K562 (cell line): Measurements from ENCODE around the gene NR4A2. TPM values are rescaled to one million over a fixed set of nuclear protein-coding genes. Genes with fewer than 3 reads are reported as not detected.

Experiments
- BMI1 ChIP-seq: fragments of 150-350 bp; IDR thresholded peaks from 2 replicates; pipeline ENCODE4 v1.6.1; 2014; ENCODE audit warnings: low read length
- DPF2 ChIP-seq: fragments of 450-650 bp; IDR thresholded peaks from 2 replicates; pipeline ENCODE4 v1.6.1; 2016
- E2F5 ChIP-seq: sonication (generic); formaldehyde crosslinking; IDR thresholded peaks from 2 replicates; pipeline ENCODE4 v1.8.0; 2022; ENCODE audit warnings: mild to moderate bottlenecking, missing genetic modification reagents
- FOXJ2 ChIP-seq: fragments of 200-800 bp; sonication (Bioruptor generic); IDR thresholded peaks from 2 replicates; pipeline ENCODE4 v1.6.1; 2016; ENCODE audit warnings: missing genetic modification characterization, missing compliant biosample characterization
- HINFP ChIP-seq: fragments of 450-650 bp; conservative IDR thresholded peaks from 2 replicates; pipeline ENCODE4 v1.6.1; 2016; ENCODE audit warnings: missing genetic modification characterization, low read depth, mild to moderate bottlenecking, control low read depth, missing compliant biosample characterization
- JUNB ChIP-seq: fragments of 450-650 bp; formaldehyde crosslinking; conservative IDR thresholded peaks from 2 replicates; pipeline ENCODE4 v1.4.0; 2020; ENCODE audit warnings: mild to moderate bottlenecking
- NFATC3 ChIP-seq: fragments of 450-650 bp; IDR thresholded peaks from 2 replicates; pipeline ENCODE4 v1.6.1; 2017; ENCODE audit warnings: mild to moderate bottlenecking
- POLR2AphosphoS2 ChIP-seq: IDR thresholded peaks from 2 replicates; pipeline ENCODE4 v1.6.1; 2012; ENCODE audit warnings: low read length, improper control_type of control experiment
- RBM34 ChIP-seq: fragments of 200-400 bp; formaldehyde crosslinking; IDR thresholded peaks from 2 replicates; pipeline ENCODE4 v1.6.1; 2018; ENCODE audit warnings: low read length, borderline replicate concordance; ENCODE audit not compliant: insufficient read depth
- SRSF1 ChIP-seq: fragments of 200-400 bp; formaldehyde crosslinking; IDR thresholded peaks from 2 replicates; pipeline ENCODE4 v1.6.1; 2017; ENCODE audit warnings: mild to moderate bottlenecking, low read depth, low read length, moderate library complexity
- SRSF7 ChIP-seq: fragments of 200-400 bp; formaldehyde crosslinking; optimal IDR thresholded peaks from 2 replicates; pipeline ENCODE3; 2017; ENCODE audit warnings: mild to moderate bottlenecking, low read depth, low read length
- TBL1XR1 ChIP-seq, 2 experiments: IDR thresholded peaks; 2 replicates each; pipeline ENCODE4 v1.6.1; 2012; ENCODE audit warnings: improper control_type of control experiment in 2 of 2, low read length in 2 of 2, mild to moderate bottlenecking in 1 of 2
- THRB ChIP-seq: fragments of 450-650 bp; formaldehyde crosslinking; conservative IDR thresholded peaks from 2 replicates; pipeline ENCODE4 v1.4.0; 2022; ENCODE audit warnings: mild to moderate bottlenecking, missing genetic modification characterization
- ZBTB7A ChIP-seq: IDR thresholded peaks from 2 replicates; pipeline ENCODE4 v1.6.1; 2011; ENCODE audit warnings: low read depth, mild to moderate bottlenecking, low read length, moderate library complexity, borderline replicate concordance; ENCODE audit not compliant: control insufficient read depth
- ZNF12 ChIP-seq: sonication (generic); formaldehyde crosslinking; IDR thresholded peaks from 2 replicates; pipeline ENCODE4 v1.4.0; 2020; ENCODE audit warnings: mild to moderate bottlenecking, missing genetic modification reagents
- ZNF124 ChIP-seq: sonication (generic); formaldehyde crosslinking; IDR thresholded peaks from 2 replicates; pipeline ENCODE4 v1.8.1; 2022; ENCODE audit warnings: missing genetic modification reagents
- ZNF511 ChIP-seq: sonication (generic); formaldehyde crosslinking; IDR thresholded peaks from 2 replicates; pipeline ENCODE4 v1.8.0; 2022; ENCODE audit warnings: mild to moderate bottlenecking, missing genetic modification reagents
- ZNF778 ChIP-seq: fragments of 450-650 bp; formaldehyde crosslinking; IDR thresholded peaks from 2 replicates; pipeline ENCODE4 v1.4.0; 2020; ENCODE audit warnings: mild to moderate bottlenecking, moderate library complexity
- polyA plus RNA-seq, 8 experiments: library from polyadenylated mRNA; depleted of rRNA in 4 of 8; stranded (reverse) in 5 of 8; unstranded in 3 of 8; fragments of >200 nt; fragmentation: Nextera tagmentation in 2 of 8; fragmentation: Illumina TruSeq in 1 of 8; extraction: Ambion mirVana in 2 of 8; extraction: Trizol in 1 of 8; gene quantifications; 2 replicates each; pipeline versions ENCODE4 v1.2.1 to v1.2.3, GENCODE V29; 2011 to 2014; ENCODE audit warnings: inconsistent platforms in 1 of 8, missing spikeins in 1 of 8
- total RNA-seq, 7 experiments: library from RNA; depleted of rRNA in 6 of 7; stranded (reverse); fragments of >200 nt in 6 of 7; fragmentation: Illumina TruSeq in 2 of 7; extraction: Trizol in 2 of 7; gene quantifications; 2 replicates each; pipeline versions ENCODE4 v1.2.1 to v1.2.3, GENCODE V29; 2011 to 2021; ENCODE audit warnings: low replicate concordance in 1 of 7

The NR4A2 gene
- total and polyA plus RNA-seq, 9 of the 15 experiments (the other 6 are each of a cell fraction or from before 2014, with no cell fraction given) = 0.94 to 5.1 (median 1.3) TPM

- TF ChIP-seq ZNF12 (CRISPR knock-in tag) = no peak
- TF ChIP-seq HINFP (tag) = no peak
- TF ChIP-seq ZBTB7A = peak; percentile 25; the same call in 1 of the 2 replicates
- TF ChIP-seq ZNF124 (CRISPR knock-in tag) = no peak
- TF ChIP-seq DPF2 = peak; percentile 41; the same call in 1 of the 2 replicates
- no peak for TF ChIP-seq SRSF7
- TF ChIP-seq E2F5 (CRISPR knock-in tag) = no peak
- no peak for TF ChIP-seq JUNB
- TF ChIP-seq BMI1 = no peak
- no peak for TF ChIP-seq ZNF778 (CRISPR knock-in tag)
- no peak for TF ChIP-seq NFATC3
- peak; percentile 60; the same call in 1 of the 2 replicates for TF ChIP-seq FOXJ2 (tag)
- TF ChIP-seq SRSF1 = no peak
- TF ChIP-seq ZNF511 = 0 out of 2 replicates have a peak, but pooled peaks have one; percentile 33
- no peak for TF ChIP-seq POLR2AphosphoS2
- no peak for TF ChIP-seq THRB (CRISPR knock-in tag)
- no peak for TF ChIP-seq RBM34
- peak in 1 of 2 experiments; percentile 22; a peak in 1 of 4 replicates for TF ChIP-seq TBL1XR1 (IDR thresholded peaks at IDR 0.05; ENCODE audit: low read length in 2 of 2)
These were observed at the start of gene NR4A2 (continued) for GRCh38 chr2:156332534-156333273.
